Lower lobe of right lung (tissue), 2 donors: ENCODE data around the gene PYGM. TPM values are rescaled to one million over a fixed set of nuclear protein-coding genes. Genes with fewer than 3 reads are reported as not detected.
A peak's percentile ranks its signal among the peaks of the same experiment; 100 is the strongest.

Source experiments
- ATAC-seq, 2 donors: fragments of 200-7000 bp; cut with Tn5 transposase; one replicate each; pipeline ENCODE4 v1.9.1; 2020 to 2022; ENCODE audit warnings: mild to moderate bottlenecking in 2 of 2, moderate library complexity in 2 of 2
- DNase-seq: peaks from one replicate; pipeline ENCODE4 v3.0.0-alpha.2; 2020
- H3K27ac ChIP-seq: fragments of 200-600 bp; one replicate; pipeline ENCODE4 v1.8.0; 2022
- H3K27me3 ChIP-seq: fragments of 200-600 bp; one replicate; pipeline ENCODE4 v1.8.0; 2022; ENCODE audit warnings: low read depth
- H3K36me3 ChIP-seq: fragments of 200-600 bp; one replicate; pipeline ENCODE4 v1.8.0; 2022; ENCODE audit warnings: mild to moderate bottlenecking
- H3K4me1 ChIP-seq: fragments of 200-600 bp; one replicate; pipeline ENCODE4 v1.8.0; 2022
- H3K4me3 ChIP-seq: fragments of 200-600 bp; one replicate; pipeline ENCODE4 v1.8.0; 2022; ENCODE audit warnings: mild to moderate bottlenecking
- H3K9me3 ChIP-seq: fragments of 200-600 bp; one replicate; pipeline ENCODE4 v1.8.0; 2022
- CTCF ChIP-seq: fragments of 200-600 bp; IDR thresholded peaks from one replicate; pipeline ENCODE4 v1.8.0; 2022; ENCODE audit warnings: antibody characterized with exemption, mild to moderate bottlenecking
- intact Hi-C: fragments of 100-400 bp; cut with DNase I; formaldehyde crosslinking; loops from one replicate; pipeline ENCODE4 v1.11.0; 2022
- total RNA-seq: library from RNA; stranded (reverse); fragmentation: NEBNext Ultra II Directional; extraction: Animal tissue kit (Norgen Biotek cat#: 25700); gene quantifications from one replicate; pipeline ENCODE4 v1.2.1, GENCODE V29; 2021
- donor health status: DM: no; HTN: yes; CAD: no; lungs with severe emphysema.

PYGM gene
- total RNA-seq, 1 donor from 2014 or later, result 2.6 TPM

- H3K27ac ChIP-seq, result peak overlapping the region; percentile 47
- TF ChIP-seq CTCF, result no peak
- no peaks in the 10 kb centered on the region for H3K27me3 ChIP-seq
- H3K36me3 ChIP-seq, result peaks cover 61% of the 10 kb centered on the region
- H3K4me3 ChIP-seq, result no peak overlapping the region
- DNase-seq (no peak), ATAC-seq (no peak)
- no peaks in the 10 kb centered on the region for H3K9me3 ChIP-seq
- intact Hi-C loops, result no loop called here
- H3K4me1 ChIP-seq, result peaks cover 46% of the 10 kb centered on the region
These were observed 3.1 kb upstream of the PYGM start for GRCh38 chr11:64762674-64763525.

DNA sequence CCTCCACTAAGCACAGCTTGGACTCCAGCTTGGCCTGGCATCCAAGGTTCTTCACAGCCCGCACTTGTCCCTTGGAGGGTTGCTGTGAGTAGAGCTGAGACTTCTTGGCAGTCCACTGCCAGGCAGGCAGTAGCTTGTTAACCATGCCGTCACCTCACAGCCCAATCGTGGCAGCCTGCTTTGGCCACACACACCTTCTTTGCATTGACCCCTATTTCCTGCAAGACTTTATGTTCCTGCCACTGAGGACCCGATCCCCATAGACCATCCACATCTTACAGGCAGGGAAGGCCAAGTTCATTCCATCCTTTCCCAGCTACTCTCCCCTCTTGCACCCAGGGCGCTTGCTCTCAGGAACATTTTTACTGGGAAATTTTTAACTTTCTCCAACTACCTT lies 2.5 kb upstream of the PYGM start:
- DNase-seq, result no peak
- Histone ChIP-seq H3K9me3 (no peaks in the 10 kb centered on the region), H3K27me3 (no peaks in the 10 kb centered on the region), H3K27ac (no peak overlapping the region), H3K4me3 (no peak overlapping the region), H3K36me3 (peaks cover 54% of the 10 kb centered on the region), H3K4me1 (peaks cover 40% of the 10 kb centered on the region)
- no peak for ATAC-seq
- no peak for TF ChIP-seq CTCF
- intact Hi-C loops, result no loop called here

DNA sequence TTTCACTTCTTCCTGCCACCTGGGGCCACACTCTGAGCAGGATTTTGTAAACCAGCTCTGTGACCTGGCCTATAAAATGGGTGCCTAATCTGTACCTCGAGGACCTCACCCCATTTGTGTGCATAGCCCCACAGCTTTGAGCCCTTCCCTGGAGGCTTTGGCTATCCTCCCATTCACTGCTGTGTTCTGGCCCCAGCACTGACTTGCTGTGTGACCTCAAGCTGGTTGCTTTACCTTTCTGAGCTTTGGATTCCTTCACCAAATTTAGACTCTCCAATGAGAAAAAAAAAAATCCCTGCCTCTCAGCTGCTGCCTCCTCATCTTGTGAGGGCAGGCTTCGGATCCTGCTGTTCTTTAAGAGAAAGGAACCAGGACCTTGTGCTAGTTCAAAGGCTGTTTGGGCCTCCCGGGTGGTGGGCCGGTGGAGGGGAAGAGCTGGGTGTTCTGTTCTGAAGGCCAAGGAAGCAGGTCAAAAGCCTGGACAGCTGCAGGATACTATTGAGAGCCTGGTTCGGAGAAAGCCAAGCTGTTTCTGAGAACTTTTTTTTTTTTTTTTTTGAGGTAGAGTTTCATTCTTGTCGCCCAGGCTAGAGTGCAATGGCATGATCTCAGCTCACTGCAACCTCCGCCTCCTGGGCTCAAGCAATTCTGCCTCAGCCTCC lies 1.1 kb upstream of the PYGM start:
- Histone ChIP-seq H3K36me3 (peaks cover 41% of the 10 kb centered on the region), H3K4me1 (peaks cover 38% of the 10 kb centered on the region), H3K9me3 (no peaks in the 10 kb centered on the region), H3K27me3 (no peaks in the 10 kb centered on the region), H3K4me3 (no peak overlapping the region), H3K27ac (peak overlapping the region; percentile 53)
- ATAC-seq, result no peak
- DNase-seq, result no peak
- intact Hi-C loops, result no loop called here
- no peak for TF ChIP-seq CTCF

DNA sequence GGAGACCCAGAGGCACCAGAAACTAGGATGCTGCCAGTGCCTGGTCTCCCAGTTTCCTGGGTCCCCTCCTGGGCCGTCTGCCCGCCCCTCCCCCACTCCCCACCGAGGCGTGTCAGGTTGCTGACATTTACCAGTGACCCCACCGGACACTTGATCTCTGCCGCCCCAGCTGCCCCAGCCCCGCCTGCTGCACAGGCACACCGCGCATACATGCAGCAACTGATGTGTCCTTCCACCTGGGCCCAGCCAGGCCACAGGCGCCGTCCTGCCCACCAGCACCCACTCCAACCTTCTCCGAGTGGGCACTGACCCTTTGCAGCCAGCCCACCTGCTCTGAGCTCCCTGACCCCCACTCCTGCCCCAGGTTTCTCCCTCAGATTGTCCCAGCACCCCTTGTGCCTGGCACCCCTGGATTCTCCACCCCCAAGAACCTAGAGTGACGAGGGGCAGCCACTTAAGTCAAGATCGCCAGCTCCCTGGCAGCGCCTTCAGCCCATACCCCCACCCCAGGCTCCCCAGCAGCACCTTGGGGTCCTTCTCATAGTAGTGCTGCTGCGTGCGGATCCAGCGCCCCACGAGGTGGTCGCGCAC lies 548 bp downstream of the PYGM start:
- Histone ChIP-seq H3K4me1 (peaks cover 30% of the 10 kb centered on the region), H3K36me3 (peaks cover 24% of the 10 kb centered on the region), H3K27me3 (no peaks in the 10 kb centered on the region), H3K27ac (peak overlapping the region; percentile 53), H3K4me3 (peak overlapping the region; percentile 21), H3K9me3 (no peaks in the 10 kb centered on the region)
- TF ChIP-seq CTCF, result no peak
- intact Hi-C loops, result no loop called here
- DNase-seq, result no peak
- peak; percentile 4 to 9 for ATAC-seq

DNA sequence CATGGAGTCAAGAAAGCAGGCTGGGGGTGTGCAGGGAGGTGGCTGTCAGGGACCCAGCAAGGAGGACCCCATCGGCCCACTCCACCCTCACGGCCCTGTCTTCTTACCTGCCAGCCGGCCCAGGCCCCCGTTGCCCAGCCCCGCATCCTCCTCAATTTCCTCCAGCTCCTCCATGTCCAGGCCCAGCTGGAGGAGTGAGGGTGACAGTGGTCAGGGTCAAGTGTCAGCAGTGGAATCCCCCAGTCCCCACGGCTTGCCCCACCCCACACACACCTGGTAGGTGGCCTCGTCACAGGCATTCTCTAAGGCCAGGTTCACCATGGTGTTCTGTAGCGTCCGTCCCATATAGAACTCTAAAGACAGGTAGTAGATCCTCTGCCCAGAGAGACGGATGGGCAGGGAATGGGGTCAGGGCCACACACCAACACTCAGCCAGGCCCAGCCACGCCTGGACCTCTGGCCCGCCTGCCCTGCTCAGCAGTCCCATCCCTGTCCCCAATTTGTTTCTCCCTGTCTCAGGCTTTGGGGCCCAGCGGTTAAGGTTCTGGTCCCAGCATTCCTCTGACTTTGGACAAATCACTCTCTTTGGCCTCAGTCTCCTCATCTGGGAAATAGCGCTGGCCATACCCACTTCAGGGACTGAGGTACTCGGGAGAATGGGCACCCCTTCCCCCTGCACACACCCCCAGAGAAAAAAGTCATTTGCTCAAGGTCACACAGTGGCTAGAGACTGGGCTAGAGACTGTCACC lies 1.3 kb downstream of the PYGM start:
- Histone ChIP-seq H3K4me3 (no peak overlapping the region), H3K27me3 (no peaks in the 10 kb centered on the region), H3K9me3 (no peaks in the 10 kb centered on the region), H3K36me3 (peaks cover 17% of the 10 kb centered on the region), H3K4me1 (peaks cover 23% of the 10 kb centered on the region), H3K27ac (no peak overlapping the region)
- peak; percentile 36 for DNase-seq
- no peak for ATAC-seq
- intact Hi-C loops, result no loop called here
- TF ChIP-seq CTCF, result no peak
